Erythroblast (primary cell): Measurements from ENCODE around the gene CDCA4.

ENCODE experiments used
- DNase-seq, 2 experiments: peaks; one replicate each; lab custom pipeline; 2025; lab: John Stamatoyannopoulos, UW
- GATA1 ChIP-seq: IDR thresholded peaks from 2 replicates; pipeline ENCODE4 v1.6.1; 2011; ENCODE audit warnings: low read depth, mild to moderate bottlenecking, control low read depth, low read length, moderate library complexity
- POLR2A ChIP-seq: IDR thresholded peaks from 2 replicates; pipeline ENCODE4 v1.6.1; 2011; ENCODE audit warnings: mild to moderate bottlenecking, low read length

The CDCA4 gene

DNA sequence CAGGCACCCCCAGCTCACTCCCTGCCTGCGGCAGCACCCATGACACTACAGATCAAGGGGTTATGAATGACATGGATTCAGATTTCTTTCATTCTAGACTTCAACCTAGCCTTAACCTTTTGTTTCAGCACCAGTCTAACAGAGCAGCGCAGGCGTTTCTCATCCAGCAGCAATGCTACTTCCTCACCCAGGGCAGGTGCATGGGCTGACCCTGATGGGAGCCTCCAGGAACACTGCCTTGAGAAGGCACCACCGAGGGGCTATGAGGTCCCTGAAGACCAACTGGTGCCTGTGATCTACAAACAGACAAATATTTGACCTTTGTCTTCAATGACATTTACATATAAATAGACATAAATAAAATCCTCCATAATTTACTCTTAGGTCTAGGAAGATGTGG lies 10.8 kb downstream of the CDCA4 start:
- DNase-seq: no peak
- TF ChIP-seq POLR2A (no peak), GATA1 (no peak)

GRCh38 chr14:105007593-105008264 lies 13.2 kb downstream of the CDCA4 start:
- no peak for DNase-seq
- TF ChIP-seq GATA1: no peak
- TF ChIP-seq POLR2A: no peak

DNA sequence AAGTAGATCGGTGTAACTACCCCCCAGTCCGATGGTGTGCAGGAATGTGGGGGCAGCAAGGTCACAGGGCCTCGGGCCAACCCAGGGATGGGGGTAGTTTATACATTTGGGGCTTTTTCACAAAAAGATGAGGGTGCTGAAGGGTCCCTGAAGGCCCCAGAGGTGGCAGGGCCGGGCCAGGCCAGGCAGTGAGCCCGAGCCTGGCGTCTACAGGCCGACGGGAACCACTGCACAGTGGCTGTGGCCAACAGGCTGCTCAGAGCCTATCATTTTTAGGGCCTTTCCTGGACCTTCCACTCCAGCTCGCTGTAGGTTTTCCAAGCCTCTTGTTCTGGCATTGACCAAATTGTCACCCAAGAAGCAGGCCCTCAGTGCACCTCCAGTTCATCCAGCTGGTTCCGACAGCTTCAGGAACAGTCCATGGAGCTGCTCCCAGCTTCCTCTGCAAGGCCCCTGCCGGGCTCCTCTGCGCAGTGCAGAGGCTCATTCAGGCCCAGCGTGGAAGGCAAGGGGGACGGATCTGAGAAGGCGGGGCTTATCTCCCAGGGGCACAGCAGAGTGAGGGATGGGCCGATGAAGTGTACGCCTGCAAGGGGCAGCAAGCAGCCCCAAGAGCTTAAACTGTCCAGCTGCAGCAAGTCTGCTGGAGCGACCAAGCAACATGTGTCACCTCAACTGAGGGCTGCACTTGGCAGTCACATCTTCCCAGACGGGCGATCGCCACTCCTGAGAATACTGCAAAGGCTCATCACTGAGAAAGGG lies 13.9 kb downstream of the CDCA4 start:
- DNase-seq: no peak
- TF ChIP-seq GATA1: no peak
- TF ChIP-seq POLR2A: no peak

GRCh38 chr14:105005929-105006830 lies 14.7 kb downstream of the CDCA4 start:
- no peak for DNase-seq
- TF ChIP-seq POLR2A (no peak), GATA1 (no peak)

GRCh38 chr14:105005329-105005928 lies 15.5 kb downstream of the CDCA4 start:
- DNase-seq: no peak
- TF ChIP-seq GATA1: no peak
- TF ChIP-seq POLR2A: no peak

- DNase-seq: no peak
- TF ChIP-seq POLR2A: no peak
- no peak for TF ChIP-seq GATA1
Measured at GRCh38 chr14:104999361-104999760, 21.5 kb downstream of the CDCA4 start.

GRCh38 chr14:104998801-104999200 lies 22.1 kb downstream of the CDCA4 start:
- TF ChIP-seq POLR2A (no peak), GATA1 (no peak)

GRCh38 chr14:104996483-104996882 lies 24.4 kb downstream of the CDCA4 start:
- TF ChIP-seq GATA1 (no peak), POLR2A (no peak)

More at GRCh38 chr14:104998801-104999200, 22.1 kb downstream of the CDCA4 start:
- no peak for DNase-seq

DNA sequence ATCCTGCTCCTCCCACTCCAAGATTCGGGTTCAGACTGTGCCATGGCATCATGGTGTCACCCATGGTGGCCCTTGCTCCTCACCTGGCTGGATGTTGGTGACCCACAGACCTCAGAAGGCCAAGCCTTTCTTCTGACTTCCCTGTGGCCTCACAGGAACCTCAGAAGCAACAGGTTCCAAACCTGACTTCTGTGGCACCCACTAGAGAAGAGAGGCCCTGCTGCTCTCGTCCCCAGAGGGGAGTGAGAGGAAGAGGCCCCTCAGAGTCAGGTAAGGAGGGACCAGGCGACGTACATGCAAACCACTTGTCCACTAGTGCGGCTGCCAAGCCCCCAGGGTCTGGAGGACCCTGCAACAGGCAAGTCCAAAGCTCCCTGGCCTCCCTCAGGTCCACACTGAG lies 24.9 kb downstream of the CDCA4 start:
- TF ChIP-seq GATA1: no peak
- no peak for DNase-seq

More at GRCh38 chr14:104996483-104996882, 24.4 kb downstream of the CDCA4 start:
- DNase-seq: no peak

DNA sequence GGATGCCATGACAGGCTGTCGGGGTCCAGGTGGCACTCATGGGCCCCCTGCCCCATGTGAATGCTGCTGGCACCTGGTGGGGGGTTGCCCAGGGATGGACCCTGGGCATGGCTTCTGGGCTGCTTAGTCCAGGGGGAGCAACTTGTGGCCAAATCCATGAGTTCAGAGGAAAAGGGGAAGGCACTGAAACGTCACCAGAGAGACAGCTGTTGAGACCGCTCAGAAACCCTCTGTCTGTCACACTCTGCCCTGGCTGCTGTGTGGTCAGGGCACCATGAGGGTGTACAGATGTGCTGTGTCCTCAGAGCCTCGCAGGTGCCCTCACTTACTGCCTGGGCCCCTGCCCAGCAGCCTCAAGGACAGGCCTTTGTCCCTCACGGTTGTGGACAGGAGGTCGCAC lies 25.9 kb downstream of the CDCA4 start:
- TF ChIP-seq POLR2A: no peak
- no peak for TF ChIP-seq GATA1
- no peak for DNase-seq

DNA sequence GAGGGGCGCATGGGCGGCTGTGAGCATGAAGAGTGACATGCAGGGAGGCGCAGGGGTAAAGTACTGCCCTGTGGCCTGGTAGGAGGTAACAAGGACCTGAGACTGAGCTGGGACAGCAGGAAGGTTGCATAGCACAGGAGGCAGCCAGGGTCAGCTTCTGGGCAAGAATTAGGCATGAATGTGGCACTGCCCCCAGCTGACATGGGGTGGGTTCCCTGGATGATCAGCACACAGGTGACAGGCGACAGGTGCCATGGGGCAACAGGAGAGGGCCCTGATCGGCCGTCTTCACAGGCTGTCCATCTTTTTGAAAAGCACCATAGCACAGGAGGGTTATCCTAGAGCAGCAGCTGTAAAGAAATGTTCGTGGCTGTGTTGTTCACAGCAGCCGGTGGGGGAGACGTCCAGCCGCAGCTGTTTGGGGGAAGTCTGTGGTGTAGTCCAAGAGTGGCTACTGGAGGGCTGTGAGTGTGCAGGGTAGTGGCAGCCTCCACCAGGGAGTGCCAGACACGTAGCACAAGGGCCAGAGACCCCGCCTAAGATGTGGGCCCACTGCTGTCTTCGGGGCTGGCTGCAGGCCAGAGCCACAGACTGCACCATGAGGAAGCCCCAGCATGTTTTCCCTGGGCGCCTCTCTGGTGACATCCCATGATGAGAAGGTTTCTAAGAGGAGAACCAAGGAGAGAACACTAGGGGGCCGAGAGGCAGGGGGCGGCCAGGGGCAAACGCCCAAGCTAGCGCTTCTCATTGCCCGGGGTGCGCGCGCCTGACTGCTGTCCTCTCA lies 26.9 kb downstream of the CDCA4 start:
- DNase-seq: no peak
- TF ChIP-seq GATA1: no peak
- no peak for TF ChIP-seq POLR2A

DNA sequence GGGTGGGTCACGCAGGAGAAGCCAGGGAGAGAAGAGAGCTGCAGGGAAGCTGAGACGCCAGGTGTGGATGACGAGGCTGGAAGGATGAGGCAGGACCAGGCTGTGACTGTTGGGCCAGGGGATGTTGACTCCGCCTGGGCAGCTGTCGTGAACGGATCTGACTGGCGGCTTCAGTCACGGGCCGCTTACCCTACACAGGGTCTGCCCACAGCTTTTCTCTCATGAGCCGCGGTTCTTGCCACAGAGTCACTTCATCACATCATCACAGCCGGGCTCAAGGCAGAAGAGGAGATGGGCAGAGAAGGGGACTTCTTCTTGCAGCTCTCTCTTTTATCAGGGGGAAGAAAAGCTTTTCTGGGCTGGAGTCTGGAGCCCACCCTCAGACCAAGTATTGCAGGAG lies 27.6 kb downstream of the CDCA4 start:
- no peak for TF ChIP-seq POLR2A
- TF ChIP-seq GATA1: no peak

DNA sequence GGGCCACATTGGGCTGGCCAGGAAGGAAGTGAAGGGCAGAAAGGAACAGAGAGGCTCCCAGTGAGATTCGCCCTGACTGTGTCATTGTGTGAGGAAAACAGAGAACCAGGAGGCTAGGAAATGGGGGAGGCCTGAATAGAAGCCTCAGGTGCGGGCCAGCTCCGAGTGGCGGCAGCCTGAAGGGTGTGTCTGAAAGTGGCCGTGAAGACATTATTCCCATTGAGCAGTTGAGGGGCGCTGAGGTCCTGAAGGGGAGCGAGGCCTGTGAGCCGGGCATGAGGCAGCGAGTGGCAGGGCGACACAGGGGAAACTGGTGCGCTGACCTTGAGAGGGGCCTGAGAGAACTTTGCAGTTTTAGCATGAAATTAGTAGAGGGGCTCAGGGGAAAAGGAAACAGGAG lies 28.4 kb downstream of the CDCA4 start:
- TF ChIP-seq GATA1: no peak
- no peak for TF ChIP-seq POLR2A
- DNase-seq: no peak

More for the DNA sequence above, 27.6 kb downstream of the CDCA4 start:
- DNase-seq: no peak

DNA sequence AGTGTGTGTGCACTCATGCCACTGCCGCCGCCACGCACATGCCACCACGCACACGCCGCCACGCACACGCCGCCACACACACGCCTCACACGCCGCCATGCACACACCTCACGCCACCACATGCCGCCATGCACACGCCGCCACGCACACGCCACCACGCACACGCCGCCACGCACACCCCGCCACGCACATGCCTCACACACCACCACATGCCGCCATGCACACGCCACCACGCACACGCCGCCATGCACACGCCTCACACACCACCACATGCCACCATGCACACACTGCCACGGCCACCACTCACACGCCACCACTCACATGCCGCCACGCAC lies 29.0 kb downstream of the CDCA4 start:
- peak; percentile 25 to 27 for DNase-seq
- TF ChIP-seq GATA1: no peak
- no peak for TF ChIP-seq POLR2A
